Sigmoid colon (tissue), 7 donors: Measurements from ENCODE around the gene CFLAR. TPM values are rescaled to one million over a fixed set of nuclear protein-coding genes. Genes with fewer than 3 reads are reported as not detected.

Experiments used
- DNase-seq: peaks from one replicate; pipeline ENCODE4 v3.0.0-alpha.2; 2019
- H3K27ac ChIP-seq, 4 donors: fragments of 200-600 bp; sonication (generic); one replicate each; pipeline ENCODE4 v1.5.1; 2016 to 2019; ENCODE audit warnings: mild to moderate bottlenecking in 1 of 4
- H3K27me3 ChIP-seq, 3 donors: fragments of 200-600 bp; sonication (generic); one replicate each; pipeline ENCODE4 v1.5.1; 2019; ENCODE audit warnings: mild to moderate bottlenecking in 1 of 3
- H3K36me3 ChIP-seq, 4 donors: fragments of 200-600 bp; sonication (generic); one replicate each; pipeline ENCODE4 v1.5.1; 2016 to 2019
- H3K4me1 ChIP-seq, 4 donors: fragments of 200-600 bp; sonication (generic); one replicate each; pipeline ENCODE4 v1.5.1; 2017 to 2019
- H3K4me3 ChIP-seq, 4 donors: fragments of 200-600 bp; sonication (generic); one replicate each; pipeline ENCODE4 v1.5.1; 2017 to 2019; ENCODE audit warnings: mild to moderate bottlenecking in 2 of 4, moderate library complexity in 1 of 4
- H3K9me3 ChIP-seq, 4 donors: fragments of 200-600 bp in 3 of 4; sonication (generic) in 3 of 4; one replicate each; pipeline versions ENCODE4 v1.5.1 to v1.6.1; 2013 to 2019
- CTCF ChIP-seq, 4 experiments: fragments of 450-650 bp in 3 of 4; fragments of 200-600 bp in 1 of 4; IDR thresholded peaks; one replicate each; pipeline ENCODE4 v1.5.1; 2016 to 2019; ENCODE audit warnings: antibody characterized with exemption in 4 of 4, mild to moderate bottlenecking in 3 of 4, moderate library complexity in 2 of 4
- EP300 ChIP-seq, 4 donors: sonication (generic); formaldehyde crosslinking; IDR thresholded peaks; one replicate each; pipeline ENCODE4 v1.6.1; 2017; ENCODE audit warnings: antibody characterized with exemption in 4 of 4
- POLR2A ChIP-seq, 2 donors: fragments of 450-650 bp; IDR thresholded peaks; one replicate each; pipeline ENCODE4 v1.6.1; 2016; ENCODE audit warnings: antibody characterized with exemption in 2 of 2, mild to moderate bottlenecking in 2 of 2, moderate library complexity in 2 of 2
- POLR2AphosphoS5 ChIP-seq, 4 donors: sonication (generic); formaldehyde crosslinking; IDR thresholded peaks; one replicate each; pipeline ENCODE4 v1.6.1; 2017; ENCODE audit warnings: antibody characterized with exemption in 4 of 4
- WGBS, 2 donors: extraction: QIAGEN DNeasy Blood & Tissue Kit; methylation state at CpG; one replicate each; pipeline ENCODE4 v1.1.7; 2013; 5-methylcytosine and 5-hydroxymethylcytosine counted together
- intact Hi-C: fragments of 100-400 bp; cut with DNase I; formaldehyde crosslinking; loops from one replicate; pipeline ENCODE4 v1.15.1; 2023
- polyA plus RNA-seq, 3 donors: library from polyadenylated mRNA; stranded (reverse); fragments of 200-250 nt; gene quantifications; one replicate each; pipeline ENCODE4 v1.2.3, GENCODE V29; 2013
- total RNA-seq, 4 donors: library from RNA; depleted of rRNA; stranded (reverse); fragments of >200 nt; gene quantifications; one replicate each; pipeline ENCODE4 v1.1.0, GENCODE V29; 2016
- donor health status: healthy with polysubstance abuse.
- donor health status: Bipolar disorder and iron deficiency.
- donor health status: healthy.

Gene CFLAR
- total and polyA plus RNA-seq, 7 donors = 32.4 to 243 (median 113) TPM

- WGBS, 2 donors = 13 to 14% methylated on average over 12 of the region's 12 CpGs
- intact Hi-C loops = loop anchor here (2.0 to 5.0 kb wide), 2 partner anchors 38 to 156 kb away; partner anchors contain the start of gene ORC2
Observed at GRCh38 chr2:201118961-201119854, 3.2 kb downstream of the CFLAR start.

GRCh38 chr2:201122276-201122675 lies 6.3 kb downstream of the CFLAR start:
- no peak for DNase-seq
- intact Hi-C loops = no loop called here
- TF ChIP-seq POLR2A (IDR thresholded peaks at IDR 0.05) (no peak), EP300 (IDR thresholded peaks at IDR 0.05) (no peak), POLR2AphosphoS5 (IDR thresholded peaks at IDR 0.05) (no peak), CTCF (IDR thresholded peaks at IDR 0.05) (no peak)
- 83 to 90% methylated on average over 1 of the region's 1 CpG for WGBS, 2 donors
- H3K27me3 ChIP-seq = no peaks in the 10 kb centered on the region
- H3K9me3 ChIP-seq = no peaks in the 10 kb centered on the region
- peak overlapping the region in 1 of 4 donors; percentile 3 for H3K4me3 ChIP-seq
- peak overlapping the region in 2 of 4 donors; percentile 99 for H3K27ac ChIP-seq
- peaks cover 0 to 6% (median 0%) of the 10 kb centered on the region in 4 donors for H3K36me3 ChIP-seq
- peaks cover 0 to 89% (median 63%) of the 10 kb centered on the region in 4 donors for H3K4me1 ChIP-seq

More at GRCh38 chr2:201118961-201119854, 3.2 kb downstream of the CFLAR start:
- peaks cover 0 to 6% (median 0%) of the 10 kb centered on the region in 4 donors for H3K36me3 ChIP-seq
- H3K4me1 ChIP-seq = peaks cover 0 to 59% (median 37%) of the 10 kb centered on the region in 4 donors
- H3K9me3 ChIP-seq = no peaks in the 10 kb centered on the region
- no peak for DNase-seq
- H3K27me3 ChIP-seq = no peaks in the 10 kb centered on the region
- peak overlapping the region; percentile 80 to 91 (median 85) for H3K4me3 ChIP-seq
- H3K27ac ChIP-seq = peak overlapping the region; percentile 98 to 99 (median 98)
- TF ChIP-seq EP300 (IDR thresholded peaks at IDR 0.05) = no peak
- TF ChIP-seq CTCF (IDR thresholded peaks at IDR 0.05) = no peak
- TF ChIP-seq POLR2AphosphoS5 (IDR thresholded peaks at IDR 0.05) = no peak
- no peak for TF ChIP-seq POLR2A (IDR thresholded peaks at IDR 0.05)

- Histone ChIP-seq H3K4me3 (peak overlapping the region in 2 of 4 donors; percentile 4 to 19), H3K4me1 (peaks cover 0 to 97% (median 84%) of the 10 kb centered on the region in 4 donors), H3K36me3 (peaks cover 0 to 6% (median 0%) of the 10 kb centered on the region in 4 donors), H3K9me3 (no peaks in the 10 kb centered on the region), H3K27me3 (no peaks in the 10 kb centered on the region), H3K27ac (peak overlapping the region; percentile 71 to 99 (median 76))
- DNase-seq = no peak
- 9 to 23% methylated on average over 9 of the region's 9 CpGs for WGBS, 2 donors
- intact Hi-C loops = no loop called here
- peak in 3 of 4 donors; percentile 18 to 53 (median 33) for TF ChIP-seq POLR2AphosphoS5 (IDR thresholded peaks at IDR 0.05)
- TF ChIP-seq EP300 (IDR thresholded peaks at IDR 0.05) = no peak
Observed at GRCh38 chr2:201126308-201127151, 10.6 kb downstream of the CFLAR start.

GRCh38 chr2:201127152-201127511 lies 11.2 kb downstream of the CFLAR start:
- Histone ChIP-seq H3K9me3 (no peaks in the 10 kb centered on the region), H3K4me3 (peak overlapping the region in 2 of 4 donors; percentile 4 to 19), H3K27me3 (no peaks in the 10 kb centered on the region), H3K36me3 (peaks cover 0 to 6% (median 0%) of the 10 kb centered on the region in 4 donors), H3K27ac (peak overlapping the region; percentile 71 to 99 (median 76)), H3K4me1 (peaks cover 0 to 95% (median 83%) of the 10 kb centered on the region in 4 donors)
- 17 to 48% methylated on average over 2 of the region's 2 CpGs for WGBS, 2 donors
- TF ChIP-seq POLR2AphosphoS5 (IDR thresholded peaks at IDR 0.05) = no peak
- no peak for TF ChIP-seq CTCF (IDR thresholded peaks at IDR 0.05)
- TF ChIP-seq EP300 (IDR thresholded peaks at IDR 0.05) = no peak
- TF ChIP-seq POLR2A (IDR thresholded peaks at IDR 0.05) = no peak
- DNase-seq = no peak
- intact Hi-C loops = no loop called here
